HepG2 (cell line): ENCODE data around the gene KIAA0232. TPM values are rescaled to one million over a fixed set of nuclear protein-coding genes. Genes with fewer than 3 reads are reported as not detected.

ENCODE experiments used
- ETV5 ChIP-seq: IDR thresholded peaks from 2 replicates; pipeline ENCODE4 v1.6.1; 2018; ENCODE audit warnings: missing biosample characterization, missing genetic modification reagents, inconsistent platforms, borderline replicate concordance
- FOSL1 ChIP-seq: sonication (generic); formaldehyde crosslinking; IDR thresholded peaks from 2 replicates; pipeline ENCODE4 v1.9.0; 2021; ENCODE audit warnings: missing genetic modification reagents, borderline replicate concordance
- GFI1 ChIP-seq: sonication (generic); formaldehyde crosslinking; IDR thresholded peaks from 2 replicates; pipeline ENCODE4 v1.5.0; 2020; ENCODE audit warnings: missing genetic modification reagents, mild to moderate bottlenecking, borderline replicate concordance
- HMGXB3 ChIP-seq: sonication (generic); formaldehyde crosslinking; IDR thresholded peaks from 2 replicates; pipeline ENCODE4 v1.4.0; 2020; ENCODE audit warnings: missing genetic modification reagents, borderline replicate concordance
- ZBTB7B ChIP-seq: sonication (generic); formaldehyde crosslinking; IDR thresholded peaks from 2 replicates; pipeline ENCODE4 v1.4.0; 2020; ENCODE audit warnings: missing genetic modification reagents
- ZFX ChIP-seq: sonication (generic); formaldehyde crosslinking; IDR thresholded peaks from 2 replicates; pipeline ENCODE4 v1.4.0; 2020; ENCODE audit warnings: mild to moderate bottlenecking, low read depth, missing genetic modification reagents, moderate library complexity
- ZHX2 ChIP-seq, 2 experiments: sonication (generic) in 1 of 2; formaldehyde crosslinking in 1 of 2; IDR thresholded peaks; 2 replicates each; pipeline versions ENCODE4 v1.6.1 to v1.9.0; 2014 to 2022; ENCODE audit warnings: antibody characterized with exemption in 1 of 2, borderline replicate concordance in 1 of 2, inconsistent platforms in 1 of 2, low read depth in 1 of 2, missing genetic modification reagents in 1 of 2
- ZNF180 ChIP-seq: sonication (generic); formaldehyde crosslinking; IDR thresholded peaks from 2 replicates; pipeline ENCODE4 v1.4.0; 2020; ENCODE audit warnings: low read depth, missing genetic modification reagents, borderline replicate concordance
- ZNF567 ChIP-seq: sonication (generic); formaldehyde crosslinking; IDR thresholded peaks from 2 replicates; pipeline ENCODE4 v1.8.1; 2023; ENCODE audit warnings: mild to moderate bottlenecking, missing genetic modification reagents, borderline replicate concordance
- ZNF788 ChIP-seq: sonication (generic); formaldehyde crosslinking; IDR thresholded peaks from 2 replicates; pipeline ENCODE4 v1.5.0; 2020; ENCODE audit warnings: mild to moderate bottlenecking, missing genetic modification reagents, borderline replicate concordance
- ZSCAN20 ChIP-seq: sonication (generic); formaldehyde crosslinking; IDR thresholded peaks from 2 replicates; pipeline ENCODE4 v1.4.0; 2020; ENCODE audit warnings: missing genetic modification reagents, mild to moderate bottlenecking, borderline replicate concordance
- polyA plus RNA-seq, 8 experiments: library from polyadenylated mRNA; depleted of rRNA in 3 of 8; stranded (reverse) in 7 of 8; unstranded in 1 of 8; fragments of >200 nt; fragmentation: Illumina TruSeq in 4 of 8; extraction: Trizol in 4 of 8; gene quantifications; 2 replicates each; pipeline versions ENCODE4 v1.2.1 to v1.2.3, GENCODE V29; 2011 to 2016; ENCODE audit warnings: low read depth in 4 of 8, missing spikeins in 1 of 8, mixed read lengths in 1 of 8; ENCODE audit not compliant: insufficient read depth in 1 of 8
- total RNA-seq, 5 experiments: library from RNA; depleted of rRNA; stranded (reverse); fragments of >200 nt; fragmentation: Illumina TruSeq; extraction: Trizol; gene quantifications; 2 replicates each; pipeline ENCODE4 v1.2.3, GENCODE V29; 2016; ENCODE audit warnings: low read depth in 1 of 5

KIAA0232 gene
- total and polyA plus RNA-seq, 2 of the 13 experiments (the other 11 are each of a cell fraction or from before 2014, with no cell fraction given), result 7.8 to 17.1 TPM

GRCh38 chr4:6750286-6751221 is 32.0 kb upstream of the KIAA0232 start (continued):
- TF ChIP-seq ZNF788, result peak; percentile 27; the same call in 1 of the 2 replicates
- no peak for TF ChIP-seq GFI1 (CRISPR knock-in tag)
- no peak for TF ChIP-seq ZHX2 (IDR thresholded peaks at IDR 0.05; ENCODE audit: low read depth)
- no peak for TF ChIP-seq ZHX2 (CRISPR knock-in tag; IDR thresholded peaks at IDR 0.05; ENCODE audit: borderline replicate concordance)
- TF ChIP-seq FOSL1 (CRISPR knock-in tag), result no peak
- no peak for TF ChIP-seq ZNF567 (CRISPR knock-in tag)
- no peak for TF ChIP-seq HMGXB3 (CRISPR knock-in tag)
- no peak for TF ChIP-seq ETV5
- peak; percentile 49; the same call in 1 of the 2 replicates for TF ChIP-seq ZFX (CRISPR knock-in tag)
- TF ChIP-seq ZNF180 (CRISPR knock-in tag), result no peak
- TF ChIP-seq ZSCAN20 (CRISPR knock-in tag), result no peak
- TF ChIP-seq ZBTB7B (CRISPR knock-in tag), result 0 out of 2 replicates have a peak, but pooled peaks have one; percentile 12
